GM19193 (cell line): ENCODE data around the gene HTRA3.

Experiments
- POLR2A ChIP-seq: IDR thresholded peaks from 4 replicates; pipeline ENCODE4 v1.6.1; 2011; ENCODE audit not compliant: insufficient read depth, insufficient read length; ENCODE audit errors: extremely low read depth

HTRA3 gene

GRCh38 chr4:8269535-8270417 lies at the start of gene HTRA3:
Gene HTRA3, plus strand, starts transcription at chr4:8269754. Its CDS starts 215 bp downstream, at chr4:8269969.
- TF ChIP-seq POLR2A: no peak

DNA sequence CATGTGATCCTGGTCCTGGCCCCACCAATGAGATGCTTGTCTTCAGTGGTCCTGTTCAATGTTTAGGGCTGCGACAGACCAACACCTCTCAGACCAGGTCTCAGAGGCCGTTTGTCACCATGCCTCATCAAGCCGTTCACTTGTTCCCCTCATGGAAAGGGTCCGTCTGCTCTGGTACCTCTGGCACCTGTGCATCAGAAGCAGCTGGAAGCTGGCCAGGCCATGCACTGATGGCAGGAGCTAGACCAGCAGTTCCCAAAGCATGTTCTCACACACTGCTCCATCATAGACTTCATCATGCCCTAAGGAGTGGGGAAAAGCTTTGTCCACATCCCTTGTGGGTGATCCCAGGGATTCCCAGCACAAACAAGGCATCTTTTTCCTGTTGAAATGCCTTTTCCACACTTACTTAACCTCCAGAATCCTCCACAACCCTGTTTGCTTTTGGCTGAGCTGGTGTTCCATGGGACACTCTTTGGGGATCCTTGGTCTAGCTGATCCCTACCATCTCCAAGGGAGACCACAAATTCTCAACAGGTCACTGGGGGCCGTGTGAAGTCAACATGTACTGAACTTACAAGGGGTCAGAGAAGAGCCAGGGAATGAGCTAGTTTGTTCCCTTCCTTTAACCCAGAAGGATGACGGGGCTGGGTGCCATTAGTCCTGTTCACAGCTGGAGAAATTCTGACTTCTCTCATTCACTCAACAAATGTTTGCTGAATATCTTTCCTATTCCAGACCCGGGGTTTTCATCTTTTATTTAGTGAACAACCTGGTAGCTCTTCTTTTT lies 48.7 kb upstream of the HTRA3 start:
- no peak for TF ChIP-seq POLR2A

GRCh38 chr4:8221476-8221875 lies 48.1 kb upstream of the HTRA3 start:
- no peak for TF ChIP-seq POLR2A

DNA sequence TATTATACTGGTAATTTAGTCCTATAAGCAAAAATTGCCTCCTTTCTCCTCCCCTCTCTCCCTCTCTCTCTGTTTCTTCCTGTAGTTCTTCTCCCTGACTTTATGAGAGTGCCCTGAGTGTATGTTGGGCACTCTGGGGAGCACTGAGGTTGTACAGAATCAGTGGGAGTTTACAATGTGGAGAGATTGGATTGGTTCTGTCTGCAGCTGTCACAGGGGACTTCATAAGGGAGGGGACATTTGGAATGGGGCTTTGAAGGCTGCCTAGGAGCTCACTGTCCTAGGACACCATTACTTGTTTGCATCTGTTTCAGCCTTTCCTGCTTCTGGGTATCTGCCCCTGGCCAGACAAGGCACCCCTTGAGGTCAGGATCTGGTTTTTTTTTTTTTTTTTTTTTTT lies 47.6 kb upstream of the HTRA3 start:
- no peak for TF ChIP-seq POLR2A

DNA sequence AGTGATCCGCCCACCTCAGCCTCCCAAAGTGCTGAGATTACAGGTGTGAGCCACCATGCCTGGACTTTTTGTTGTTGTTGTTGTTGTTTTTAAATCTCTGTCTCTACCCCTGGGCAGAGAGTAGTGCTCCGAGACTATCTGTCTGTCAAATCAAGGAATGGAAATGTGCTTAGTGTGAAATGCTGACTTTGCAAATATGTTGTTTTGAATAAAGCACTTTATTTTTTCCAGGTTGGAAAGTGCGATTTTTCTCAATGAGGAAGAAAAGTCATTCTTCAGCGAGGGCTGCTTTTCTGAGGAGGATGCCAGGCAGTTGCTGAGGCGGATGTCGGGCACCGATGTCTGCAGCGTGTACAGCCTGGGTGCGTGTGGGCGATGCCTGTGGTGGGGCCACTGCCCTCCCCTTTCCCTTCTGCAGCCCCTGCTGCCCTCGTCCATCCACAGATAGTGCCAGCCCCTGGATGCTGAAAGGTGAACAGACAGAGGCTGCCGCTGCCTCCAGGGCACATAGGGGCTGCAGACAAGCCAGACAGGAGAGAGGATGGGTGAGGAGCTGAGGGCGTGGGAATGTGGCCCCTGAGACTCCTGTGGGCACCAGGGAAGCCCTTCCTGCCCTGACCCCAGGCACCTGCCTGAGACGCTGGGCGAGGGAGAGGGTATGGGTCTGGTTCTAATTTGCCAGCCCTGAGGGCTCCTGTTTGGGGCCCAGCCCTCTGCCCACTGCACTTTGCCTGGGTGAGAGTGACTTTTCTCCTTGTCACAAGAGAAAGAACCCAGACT lies 46.8 kb upstream of the HTRA3 start:
- no peak for TF ChIP-seq POLR2A

DNA sequence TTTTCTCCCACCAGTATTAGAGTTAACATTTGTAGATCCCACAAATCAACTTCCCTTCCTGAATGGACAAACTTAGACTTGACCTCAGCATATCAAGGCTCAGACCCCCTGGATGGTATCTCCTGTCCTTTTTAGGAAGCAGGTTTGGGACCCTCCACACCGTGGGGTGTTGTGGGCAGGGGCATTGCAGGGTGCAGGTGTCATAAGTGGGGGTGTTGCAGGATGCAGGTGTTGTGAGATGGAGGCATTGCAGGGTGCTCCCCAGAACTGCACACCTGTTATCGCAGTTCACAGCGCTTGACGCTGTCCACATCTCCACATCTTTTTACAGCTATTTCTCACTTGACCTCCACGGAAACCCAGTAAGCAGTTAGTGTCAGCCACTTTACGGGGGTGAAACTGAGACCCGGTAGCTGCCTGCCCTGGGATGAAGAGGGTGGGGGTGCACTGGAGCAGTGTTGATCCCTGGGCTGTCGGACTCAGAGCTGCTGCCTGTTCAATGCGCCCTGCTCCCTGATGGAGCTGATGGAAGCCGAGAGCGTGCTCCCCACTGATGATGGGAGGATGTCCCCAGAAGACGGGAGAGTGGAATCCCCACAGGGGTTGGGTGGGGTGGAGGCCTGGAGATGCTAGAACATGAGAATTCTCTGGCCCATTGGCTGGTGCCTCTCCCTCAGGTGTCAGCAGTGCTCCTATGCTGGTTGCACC lies 45.1 kb upstream of the HTRA3 start:
- no peak for TF ChIP-seq POLR2A

- no peak for TF ChIP-seq POLR2A
These were observed 44.5 kb upstream of the HTRA3 start for GRCh38 chr4:8224975-8225625.

- no peak for TF ChIP-seq POLR2A
These were observed 43.7 kb upstream of the HTRA3 start for GRCh38 chr4:8225706-8226443.

- no peak for TF ChIP-seq POLR2A
These were observed 42.3 kb upstream of the HTRA3 start for GRCh38 chr4:8227201-8227770.

- TF ChIP-seq POLR2A: no peak
These were observed 41.7 kb upstream of the HTRA3 start for GRCh38 chr4:8227771-8228318.

- no peak for TF ChIP-seq POLR2A
These were observed 41.0 kb upstream of the HTRA3 start for GRCh38 chr4:8228319-8229250.
